SU-DHL-6 (cell line): ENCODE results near the gene TP73.

ENCODE experiments used
- H2AFZ ChIP-seq: fragments of 200-600 bp; sonication (generic); 2 replicates; pipeline ENCODE4 v1.6.1; 2014; ENCODE audit warnings: low read depth, mild to moderate bottlenecking, moderate library complexity, mixed read lengths, antibody characterized with exemption, low read length; ENCODE audit not compliant: severe bottlenecking
- H3F3A ChIP-seq: fragments of 200-600 bp; shearing (Covaris generic); 2 replicates; pipeline ENCODE4 v1.6.0; 2016; ENCODE audit warnings: antibody characterized with exemption, mild to moderate bottlenecking; ENCODE audit not compliant: insufficient read depth
- H3K27ac ChIP-seq: fragments of 200-600 bp; sonication (generic); 2 replicates; pipeline ENCODE4 v1.5.1; 2016; ENCODE audit warnings: low read depth, mild to moderate bottlenecking, low read length, moderate library complexity, mixed read lengths
- H3K27me3 ChIP-seq: fragments of 200-600 bp; sonication (generic), shearing (Covaris generic); 2 replicates; pipeline ENCODE4 v1.6.0; 2014; ENCODE audit warnings: mild to moderate bottlenecking, low read length
- H3K36me3 ChIP-seq: fragments of 200-600 bp; sonication (generic); 2 replicates; pipeline ENCODE4 v1.6.1; 2014; ENCODE audit warnings: mild to moderate bottlenecking, low read length, mixed read lengths
- H3K4me2 ChIP-seq: fragments of 300-600, 200-600 bp; shearing (Covaris generic), sonication (generic); 2 replicates; pipeline ENCODE4 v1.6.0; 2014; ENCODE audit warnings: low read length, low read depth, mild to moderate bottlenecking; ENCODE audit not compliant: poor library complexity, severe bottlenecking
- H3K4me3 ChIP-seq: fragments of 200-600 bp; sonication (generic); 2 replicates; pipeline ENCODE4 v1.5.1; 2014; ENCODE audit warnings: antibody characterized with exemption, low read length, mild to moderate bottlenecking, mixed read lengths; ENCODE audit not compliant: insufficient read depth, poor library complexity, severe bottlenecking
- H3K79me2 ChIP-seq: fragments of 200-600 bp; sonication (generic); 2 replicates; pipeline ENCODE4 v1.6.1; 2014; ENCODE audit warnings: mild to moderate bottlenecking, low read length, moderate library complexity; ENCODE audit not compliant: insufficient read depth
- H3K9ac ChIP-seq: fragments of 200-600 bp; sonication (generic); 2 replicates; pipeline ENCODE4 v1.7.0; 2014; ENCODE audit warnings: mild to moderate bottlenecking, low read length
- H3K9me2 ChIP-seq: fragments of 200-600 bp; sonication (generic); replicated peaks from 2 replicates; pipeline ENCODE4 v1.6.1; 2014; ENCODE audit warnings: low read length; ENCODE audit not compliant: insufficient read depth
- H3K9me3 ChIP-seq: fragments of 200-600 bp; sonication (generic); 2 replicates; pipeline ENCODE4 v1.6.1; 2014; ENCODE audit warnings: low read length, mixed read lengths; ENCODE audit not compliant: insufficient read depth
- H4K20me1 ChIP-seq: fragments of 200-600 bp; sonication (generic); 2 replicates; pipeline ENCODE4 v1.6.1; 2014; ENCODE audit warnings: low read depth, mild to moderate bottlenecking, antibody characterized with exemption, low read length, moderate library complexity, mixed read lengths
- EZH2phosphoT487 ChIP-seq: fragments of 200-600 bp; sonication (generic), shearing (Covaris generic); conservative IDR thresholded peaks from 2 replicates; pipeline ENCODE4 v1.6.1; 2018; ENCODE audit warnings: mild to moderate bottlenecking, antibody characterized with exemption, low read length, moderate library complexity, mixed read lengths
- TF ChIP-seq, protein P1 (sequence below): fragments of 200-600 bp; sonication (generic); IDR thresholded peaks from one replicate; pipeline ENCODE4 v1.5.1; 2017; ENCODE audit warnings: antibody characterized with exemption, mild to moderate bottlenecking, low read length, moderate library complexity; ENCODE audit not compliant: insufficient read depth, poor library complexity, severe bottlenecking

The TP73 gene

DNA sequence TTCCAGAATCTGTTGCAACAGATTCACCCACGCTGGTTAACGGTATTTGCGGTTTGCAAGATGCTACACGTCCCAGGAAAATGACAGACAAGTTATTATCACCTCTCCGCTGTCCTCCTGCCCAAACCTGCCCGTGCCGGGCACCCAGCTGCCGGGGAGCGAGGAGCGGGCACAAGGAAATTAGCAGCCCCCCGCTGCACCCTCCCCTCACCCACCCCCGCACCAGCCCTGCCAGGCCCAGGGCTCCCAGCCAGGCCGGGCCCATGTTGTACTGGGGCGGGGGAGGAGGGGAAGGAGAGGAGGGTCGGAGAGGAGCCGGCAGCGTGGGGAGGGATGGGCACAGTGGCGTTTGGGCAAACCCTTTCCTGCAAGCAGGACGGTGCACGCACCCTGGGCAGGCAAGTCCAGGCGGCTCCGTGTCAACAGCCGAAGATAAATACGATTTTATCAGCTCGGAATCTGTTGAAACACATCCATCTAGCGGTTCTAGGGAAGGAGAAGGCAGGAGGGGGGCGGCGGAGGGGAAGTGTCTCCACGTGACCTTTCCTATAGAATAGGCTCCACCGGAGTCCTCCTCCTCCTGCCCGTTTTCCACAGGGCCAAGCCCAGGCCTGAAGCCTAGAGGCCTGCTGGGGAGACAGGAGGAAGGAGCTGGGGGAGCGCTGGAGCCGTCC lies 64.9 kb downstream of the TP73 start:
- Histone ChIP-seq H3K4me3 (no peak overlapping the region), H3K36me3 (no peaks in the 10 kb centered on the region), H4K20me1 (no peaks in the 10 kb centered on the region), H3K9me2 (no peaks in the 10 kb centered on the region), H3K4me2 (no peak overlapping the region), H3K27ac (no peak overlapping the region), H3F3A (no peaks in the 10 kb centered on the region), H3K9me3 (no peaks in the 10 kb centered on the region), H3K79me2 (no peaks in the 10 kb centered on the region), H3K27me3 (no peaks in the 10 kb centered on the region), H2AFZ (no peak overlapping the region), H3K9ac (no peak overlapping the region)
- TF ChIP-seq, protein P1, sequence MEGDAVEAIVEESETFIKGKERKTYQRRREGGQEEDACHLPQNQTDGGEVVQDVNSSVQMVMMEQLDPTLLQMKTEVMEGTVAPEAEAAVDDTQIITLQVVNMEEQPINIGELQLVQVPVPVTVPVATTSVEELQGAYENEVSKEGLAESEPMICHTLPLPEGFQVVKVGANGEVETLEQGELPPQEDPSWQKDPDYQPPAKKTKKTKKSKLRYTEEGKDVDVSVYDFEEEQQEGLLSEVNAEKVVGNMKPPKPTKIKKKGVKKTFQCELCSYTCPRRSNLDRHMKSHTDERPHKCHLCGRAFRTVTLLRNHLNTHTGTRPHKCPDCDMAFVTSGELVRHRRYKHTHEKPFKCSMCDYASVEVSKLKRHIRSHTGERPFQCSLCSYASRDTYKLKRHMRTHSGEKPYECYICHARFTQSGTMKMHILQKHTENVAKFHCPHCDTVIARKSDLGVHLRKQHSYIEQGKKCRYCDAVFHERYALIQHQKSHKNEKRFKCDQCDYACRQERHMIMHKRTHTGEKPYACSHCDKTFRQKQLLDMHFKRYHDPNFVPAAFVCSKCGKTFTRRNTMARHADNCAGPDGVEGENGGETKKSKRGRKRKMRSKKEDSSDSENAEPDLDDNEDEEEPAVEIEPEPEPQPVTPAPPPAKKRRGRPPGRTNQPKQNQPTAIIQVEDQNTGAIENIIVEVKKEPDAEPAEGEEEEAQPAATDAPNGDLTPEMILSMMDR = no peak
- TF ChIP-seq EZH2phosphoT487 = no peak

DNA sequence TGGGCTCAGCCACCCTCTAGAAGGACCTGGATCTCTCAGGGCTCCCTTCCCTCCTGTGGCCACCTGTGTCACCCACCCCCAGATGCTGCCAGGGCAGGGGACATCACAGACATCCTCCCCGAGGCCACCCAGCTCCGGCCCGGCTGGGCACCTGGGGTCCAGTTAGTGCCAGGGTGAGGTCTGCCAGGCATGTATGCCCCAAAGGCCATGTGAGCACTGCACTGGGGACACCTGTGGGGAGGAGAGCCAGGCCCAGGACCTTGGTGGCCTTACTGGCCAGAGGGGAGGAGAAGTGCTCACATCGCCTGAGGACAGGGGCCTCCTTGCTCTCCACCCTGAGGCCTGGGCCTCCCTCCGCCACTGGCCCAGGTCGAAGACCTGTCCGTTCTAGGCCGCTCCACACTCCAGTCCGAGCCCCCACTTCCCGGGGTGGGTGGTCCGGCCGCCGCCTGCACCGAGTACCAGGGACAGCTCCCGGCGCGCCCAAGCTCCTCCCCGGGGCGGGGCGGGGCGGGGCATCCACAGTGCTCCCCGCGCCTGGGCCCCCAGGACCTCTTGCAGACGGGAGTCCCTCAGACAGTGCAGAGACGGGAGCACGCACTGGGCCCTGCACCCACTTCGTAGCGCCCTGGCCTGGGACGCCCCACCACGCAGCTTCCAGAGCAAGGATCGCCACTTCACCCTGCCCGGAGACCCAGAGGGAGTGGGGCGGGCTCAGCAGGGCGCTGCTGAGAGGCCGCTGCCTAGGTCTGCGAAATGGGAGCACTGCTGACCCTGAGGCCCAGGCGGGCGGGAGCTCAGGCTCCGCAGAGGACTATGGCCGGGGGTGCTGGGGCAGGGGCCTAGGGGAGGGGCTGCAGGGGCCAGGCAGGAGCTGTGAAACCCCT lies 65.6 kb downstream of the TP73 start:
- Histone ChIP-seq H2AFZ (no peak overlapping the region), H3F3A (no peaks in the 10 kb centered on the region), H3K9ac (no peak overlapping the region), H4K20me1 (no peaks in the 10 kb centered on the region), H3K4me3 (no peak overlapping the region), H3K27ac (no peak overlapping the region), H3K79me2 (no peaks in the 10 kb centered on the region), H3K9me3 (no peaks in the 10 kb centered on the region), H3K9me2 (no peaks in the 10 kb centered on the region), H3K27me3 (no peaks in the 10 kb centered on the region), H3K4me2 (no peak overlapping the region), H3K36me3 (no peaks in the 10 kb centered on the region)
- TF ChIP-seq, protein P1 = no peak
- TF ChIP-seq EZH2phosphoT487 = no peak

DNA sequence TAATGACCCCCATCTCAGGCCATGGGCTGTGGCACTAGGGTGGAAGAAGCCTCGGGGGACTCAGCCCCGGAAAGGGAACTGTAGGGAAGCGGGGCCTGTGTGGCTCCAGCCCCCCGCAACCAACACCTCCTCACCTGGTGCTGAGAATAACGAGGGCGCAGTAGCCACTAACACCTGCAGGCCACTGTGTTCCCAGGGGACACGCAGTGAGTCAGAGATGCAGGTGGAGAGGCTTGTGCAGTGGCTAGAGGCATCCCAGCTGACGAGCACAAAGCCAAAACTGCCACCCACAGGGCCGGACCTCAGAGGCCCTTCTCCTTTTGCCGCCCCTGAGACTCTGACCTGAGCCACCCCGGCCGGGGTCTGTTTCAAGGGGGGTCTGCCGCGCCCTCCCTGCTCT lies 66.4 kb downstream of the TP73 start:
- H4K20me1 ChIP-seq = no peaks in the 10 kb centered on the region
- H3K27me3 ChIP-seq = no peaks in the 10 kb centered on the region
- H3K9ac ChIP-seq = no peak overlapping the region
- H3K4me3 ChIP-seq = no peak overlapping the region
- no peaks in the 10 kb centered on the region for H3K36me3 ChIP-seq
- TF ChIP-seq EZH2phosphoT487 = no peak
- H3K79me2 ChIP-seq = no peaks in the 10 kb centered on the region
- H3K4me2 ChIP-seq = no peak overlapping the region
- no peak overlapping the region for H2AFZ ChIP-seq
- no peaks in the 10 kb centered on the region for H3F3A ChIP-seq
- no peaks in the 10 kb centered on the region for H3K9me3 ChIP-seq
- no peaks in the 10 kb centered on the region for H3K9me2 ChIP-seq
- H3K27ac ChIP-seq = no peak overlapping the region
